IMR-90 (cell line): ENCODE data around the gene ADAM12. TPM values are rescaled to one million over a fixed set of nuclear protein-coding genes. Genes with fewer than 3 reads are reported as not detected.

Source experiments
- ATAC-seq: fragments of 200-7000 bp; cut with Tn5 transposase; 2 replicates; pipeline ENCODE4 v1.9.1; 2020; ENCODE audit warnings: low read depth, mild to moderate bottlenecking, moderate library complexity
- BruUV-seq: library from RNA; stranded (reverse); fragments of 400-500 nt; replicated peaks from 2 replicates; lab custom pipeline; 2021; lab: Mats Ljungman, UMichigan
- CTCF ChIA-PET: fragments of 300-600 bp; formaldehyde crosslinking; extraction: SDS; loops from one replicate; lab custom pipeline; 2021; ENCODE audit warnings: antibody characterized with exemption; lab: Yijun Ruan, JAX
- POLR2A ChIA-PET: fragments of 300-600 bp; sonication (Branson Sonifier 250); formaldehyde crosslinking; loops from one replicate; lab custom pipeline; 2022; ENCODE audit warnings: antibody characterized with exemption; ENCODE audit not compliant: unreplicated experiment; lab: Charles Lee
- DNase-seq: peaks from one replicate; pipeline ENCODE4 v3.0.0; 2013
- H2AFZ ChIP-seq: replicated peaks from 2 replicates; pipeline ENCODE3; 2013; ENCODE audit warnings: low read length, mild to moderate bottlenecking; ENCODE audit not compliant: poor library complexity
- H2AK5ac ChIP-seq: 2 replicates; pipeline ENCODE4 v1.6.1; 2013; ENCODE audit warnings: low read depth, low read length, inconsistent platforms
- H2AK9ac ChIP-seq: replicated peaks from 2 replicates; pipeline ENCODE3; 2013; ENCODE audit warnings: mild to moderate bottlenecking, low read depth, low read length, moderate library complexity; ENCODE audit not compliant: poor library complexity
- H2BK120ac ChIP-seq: 2 replicates; pipeline ENCODE4 v1.6.1; 2013; ENCODE audit warnings: low read depth, low read length, inconsistent platforms
- H2BK15ac ChIP-seq: 3 replicates; pipeline ENCODE4 v1.6.1; 2013; ENCODE audit warnings: low read depth, low read length, inconsistent platforms
- H2BK20ac ChIP-seq: 2 replicates; pipeline ENCODE4 v1.6.1; 2013; ENCODE audit warnings: low read depth, mild to moderate bottlenecking, inconsistent platforms, low read length, moderate library complexity
- H2BK5ac ChIP-seq: 2 replicates; pipeline ENCODE4 v1.6.1; 2013; ENCODE audit warnings: mild to moderate bottlenecking, low read depth, low read length, inconsistent platforms; ENCODE audit not compliant: poor library complexity, severe bottlenecking
- H3K14ac ChIP-seq: replicated peaks from 2 replicates; pipeline ENCODE4 v1.6.1; 2013; ENCODE audit warnings: low read depth, low read length, inconsistent platforms
- H3K18ac ChIP-seq: 2 replicates; pipeline ENCODE4 v1.6.1; 2013; ENCODE audit warnings: low read depth, low read length, control low read depth
- H3K23ac ChIP-seq: 2 replicates; pipeline ENCODE4 v1.6.1; 2013; ENCODE audit warnings: low read depth, low read length, inconsistent platforms
- H3K27ac ChIP-seq: 2 replicates; pipeline ENCODE4 v1.5.1; 2013; ENCODE audit warnings: mild to moderate bottlenecking, control low read depth, low read length; ENCODE audit not compliant: insufficient read depth
- H3K27me3 ChIP-seq: 2 replicates; pipeline ENCODE4 v1.6.1; 2013; ENCODE audit warnings: low read length; ENCODE audit not compliant: control insufficient read depth, insufficient read depth
- H3K36me3 ChIP-seq: 2 replicates; pipeline ENCODE4 v1.6.1; 2013; ENCODE audit warnings: low read length, mixed read lengths; ENCODE audit not compliant: control insufficient read depth, insufficient read depth
- H3K4ac ChIP-seq: 2 replicates; pipeline ENCODE4 v1.6.1; 2013; ENCODE audit warnings: low read depth, low read length, inconsistent platforms
- H3K4me1 ChIP-seq: 2 replicates; pipeline ENCODE4 v1.6.1; 2013; ENCODE audit warnings: low read length, mixed read lengths; ENCODE audit not compliant: control insufficient read depth, insufficient read depth
- H3K4me2 ChIP-seq: 2 replicates; pipeline ENCODE4 v1.6.1; 2013; ENCODE audit warnings: low read depth, mild to moderate bottlenecking, control low read depth, low read length, moderate library complexity
- H3K4me3 ChIP-seq: 2 replicates; pipeline ENCODE4 v1.5.1; 2013; ENCODE audit warnings: low read depth, mild to moderate bottlenecking, control low read depth, low read length, moderate library complexity; ENCODE audit not compliant: insufficient read depth
- H3K56ac ChIP-seq: 2 replicates; pipeline ENCODE4 v1.6.1; 2013; ENCODE audit warnings: low read length, inconsistent platforms; ENCODE audit not compliant: insufficient read depth; ENCODE audit errors: extremely low read depth
- H3K79me1 ChIP-seq, 2 experiments: 2 replicates each; pipeline ENCODE4 v1.6.1; 2013; ENCODE audit warnings: low read length in 2 of 2, inconsistent platforms in 1 of 2, low read depth in 1 of 2
- H3K9ac ChIP-seq: 2 replicates; pipeline ENCODE4 v1.6.1; 2013; ENCODE audit warnings: low read depth, low read length, control low read depth
- H3K9me1 ChIP-seq: 2 replicates; pipeline ENCODE4 v1.6.1; 2013; ENCODE audit warnings: low read length, inconsistent platforms; ENCODE audit not compliant: insufficient read depth
- H3K9me3 ChIP-seq: 2 replicates; pipeline ENCODE4 v1.6.1; 2013; ENCODE audit warnings: low read length; ENCODE audit not compliant: control insufficient read depth, insufficient read depth
- H4K20me1 ChIP-seq: 2 replicates; pipeline ENCODE4 v1.6.1; 2013; ENCODE audit warnings: low read length, inconsistent platforms; ENCODE audit not compliant: insufficient read depth
- H4K5ac ChIP-seq: 2 replicates; pipeline ENCODE4 v1.6.1; 2013; ENCODE audit warnings: mild to moderate bottlenecking, low read depth, low read length, control low read depth
- H4K8ac ChIP-seq, 2 experiments: 2 replicates each; pipeline ENCODE4 v1.6.1; 2013; ENCODE audit warnings: low read depth in 2 of 2, low read length in 2 of 2, control low read depth in 1 of 2, inconsistent platforms in 1 of 2
- H4K91ac ChIP-seq: 2 replicates; pipeline ENCODE4 v1.6.1; 2013; ENCODE audit warnings: low read depth, low read length, inconsistent platforms; ENCODE audit not compliant: insufficient read depth
- BHLHE40 ChIP-seq: fragments of 150-350 bp; IDR thresholded peaks from 2 replicates; pipeline ENCODE4 v1.6.1; 2016; ENCODE audit warnings: mild to moderate bottlenecking, low read depth, low read length
- CEBPB ChIP-seq: IDR thresholded peaks from 2 replicates; pipeline ENCODE4 v1.6.1; 2012; ENCODE audit warnings: low read depth, low read length, improper control_type of control experiment
- CHD1 ChIP-seq: IDR thresholded peaks from 2 replicates; pipeline ENCODE4 v1.6.1; 2012; ENCODE audit warnings: low read depth, low read length, improper control_type of control experiment
- CTCF ChIP-seq: conservative IDR thresholded peaks from 2 replicates; pipeline ENCODE4 v1.5.1; 2012; ENCODE audit warnings: mild to moderate bottlenecking, low read depth, low read length, improper control_type of control experiment
- ELK1 ChIP-seq: fragments of 150-350 bp; IDR thresholded peaks from 2 replicates; pipeline ENCODE4 v1.6.1; 2016; ENCODE audit warnings: low read depth, mild to moderate bottlenecking, low read length, moderate library complexity, borderline replicate concordance
- FOS ChIP-seq: fragments of 150-350 bp; IDR thresholded peaks from 2 replicates; pipeline ENCODE4 v1.6.1; 2016; ENCODE audit warnings: low read depth, low read length
- MAFK ChIP-seq: IDR thresholded peaks from 2 replicates; pipeline ENCODE4 v1.6.1; 2012; ENCODE audit warnings: low read depth, low read length, improper control_type of control experiment
- MAZ ChIP-seq: IDR thresholded peaks from 2 replicates; pipeline ENCODE4 v1.6.1; 2012; ENCODE audit warnings: low read depth, mild to moderate bottlenecking, low read length, improper control_type of control experiment, moderate library complexity, borderline replicate concordance
- MXI1 ChIP-seq: IDR thresholded peaks from 2 replicates; pipeline ENCODE4 v1.6.1; 2012; ENCODE audit warnings: low read depth, mild to moderate bottlenecking, low read length, moderate library complexity, borderline replicate concordance
- NFE2L2 ChIP-seq: fragments of 150-350 bp; IDR thresholded peaks from 2 replicates; pipeline ENCODE4 v1.6.1; 2016; ENCODE audit warnings: low read depth, mild to moderate bottlenecking, low read length
- POLR2A ChIP-seq: IDR thresholded peaks from 2 replicates; pipeline ENCODE4 v1.6.1; 2012; ENCODE audit warnings: mild to moderate bottlenecking, low read depth, low read length
- RAD21 ChIP-seq: IDR thresholded peaks from 2 replicates; pipeline ENCODE4 v1.6.1; 2012; ENCODE audit warnings: low read length, improper control_type of control experiment
- RCOR1 ChIP-seq: IDR thresholded peaks from 2 replicates; pipeline ENCODE4 v1.6.1; 2012; ENCODE audit warnings: mild to moderate bottlenecking, low read length, improper control_type of control experiment; ENCODE audit not compliant: insufficient replicate concordance
- SMC3 ChIP-seq: fragments of 150-350 bp; IDR thresholded peaks from 2 replicates; pipeline ENCODE4 v1.6.1; 2016; ENCODE audit warnings: low read depth, mild to moderate bottlenecking, antibody characterized with exemption, low read length, moderate library complexity
- USF2 ChIP-seq: fragments of 150-350 bp; IDR thresholded peaks from 2 replicates; pipeline ENCODE4 v1.6.1; 2017; ENCODE audit warnings: mild to moderate bottlenecking, antibody characterized with exemption, low read length, low read depth
- whole genome bisulfite sequencing, 2 experiments: methylation state at CpG; one replicate each; pipeline versions ENCODE4 v1.1.5 to v1.1.7; 2013; ENCODE audit warnings: missing lambda C conversion rate in 2 of 2; ENCODE audit not compliant: insufficient read length in 1 of 2; ENCODE audit errors: extremely low coverage in 2 of 2; 5-methylcytosine and 5-hydroxymethylcytosine counted together
- dilution Hi-C: fragments of 300-500 bp; cut with HindIII; formaldehyde crosslinking; loops from one replicate; pipeline ENCODE4 v1.14.3; 2018; ENCODE audit warnings: low sequenced_read_pairs; ENCODE audit not compliant: unreplicated experiment
- in situ Hi-C: fragments of 300-500 bp; cut with MboI; formaldehyde crosslinking; loops from 3 replicates; pipeline ENCODE4 v1.14.3; 2019; ENCODE audit warnings: low sequenced_read_pairs, inconsistent platforms, mixed read lengths
- intact Hi-C: fragments of 100-400 bp; cut with micrococcal nuclease; formaldehyde crosslinking; loops from 2 replicates; pipeline ENCODE4 v1.10.0; 2022
- polyA plus RNA-seq, 3 experiments: library from polyadenylated mRNA; depleted of rRNA; stranded (reverse); fragments of >200 nt; gene quantifications; 2 replicates each; pipeline ENCODE4 v1.2.3, GENCODE V29; 2012; ENCODE audit warnings: low replicate concordance in 1 of 3
- total RNA-seq: library from RNA; depleted of rRNA; stranded (reverse); fragments of >200 nt; gene quantifications from 2 replicates; pipeline ENCODE4 v1.2.3, GENCODE V29; 2012

The ADAM12 gene
- total and polyA plus RNA-seq, 2 of the 4 experiments (the other 2 are of a cell fraction), result 9.6 to 10.2 TPM

- H3K14ac ChIP-seq, result no peak overlapping the region
- H4K5ac ChIP-seq, result no peak overlapping the region
- H3K36me3 ChIP-seq, result no peaks in the 10 kb centered on the region
- no peak overlapping the region for H2BK5ac ChIP-seq
- H3K18ac ChIP-seq, result no peak overlapping the region
- no peak overlapping the region for H2BK20ac ChIP-seq
- POLR2A ChIA-PET, result no interaction called here
- peak overlapping the region; percentile 72 for H2AFZ ChIP-seq
- no peak overlapping the region for H3K56ac ChIP-seq
- no peak overlapping the region for H2BK15ac ChIP-seq
- H3K23ac ChIP-seq, result no peak overlapping the region
- H4K20me1 ChIP-seq, result peaks cover 8% of the 10 kb centered on the region
- H3K9me1 ChIP-seq, result no peaks in the 10 kb centered on the region
- BruUV-seq, result no TSS peak
- no peak overlapping the region for H2BK120ac ChIP-seq
- H3K27ac ChIP-seq, result no peak overlapping the region
- no peak overlapping the region for H3K4ac ChIP-seq
- no peak overlapping the region for H2AK9ac ChIP-seq
- CTCF ChIA-PET, result no interaction called here
- no peak overlapping the region for H3K4me2 ChIP-seq
- H4K91ac ChIP-seq, result no peak overlapping the region
- dilution Hi-C loops, result no loop called here
- 68% methylated on average over 6 of the region's 10 CpGs; no CpG with 5 or more reads in 1 of the 2 experiments for WGBS, 2 experiments
- H3K9me3 ChIP-seq, result peaks cover 5% of the 10 kb centered on the region
- no peak overlapping the region for H2AK5ac ChIP-seq
- H3K27me3 ChIP-seq, result peaks cover 39% of the 10 kb centered on the region
- peaks cover 9% of the 10 kb centered on the region for H3K4me1 ChIP-seq
- peak; percentile 91 for ATAC-seq
- in situ Hi-C loops, result no loop called here
- no peak overlapping the region for H3K4me3 ChIP-seq
- intact Hi-C loops, result no loop called here
- H4K8ac ChIP-seq, result no peak overlapping the region
- peak; percentile 96 for DNase-seq
- no peak overlapping the region for H3K9ac ChIP-seq
- H3K79me1 ChIP-seq, result no peaks in the 10 kb centered on the region
- peak; percentile 19; the same call in 1 of the 2 replicates for TF ChIP-seq CEBPB
- peak; percentile 68; the same call in 1 of the 2 replicates for TF ChIP-seq MAZ
- peak; percentile 99 for TF ChIP-seq RCOR1
- TF ChIP-seq SMC3, result no peak
- peak; percentile 85 for TF ChIP-seq BHLHE40
- TF ChIP-seq FOS, result peak; percentile 96
- no peak for TF ChIP-seq ELK1
- no peak for TF ChIP-seq POLR2A
- TF ChIP-seq MXI1, result no peak
- no peak for TF ChIP-seq CHD1
- TF ChIP-seq USF2, result no peak
- peak; percentile 73; the same call in 1 of the 2 replicates for TF ChIP-seq NFE2L2
- TF ChIP-seq MAFK, result peak; percentile 53
- TF ChIP-seq CTCF, result no peak
- peak; percentile 22; the same call in 1 of the 2 replicates for TF ChIP-seq RAD21
These were observed 374.6 kb downstream of the ADAM12 start for GRCh38 chr10:126013489-126014281.
